Large intestine (tissue), 3 donors: ENCODE results near the gene KIAA1549. TPM values are rescaled to one million over a fixed set of nuclear protein-coding genes. Genes with fewer than 3 reads are reported as not detected.

Source experiments
- DNase-seq, 2 donors: peaks; one replicate each; pipeline versions ENCODE4 v3.0.0 to v3.0.0-alpha.2; 2013
- H3K27ac ChIP-seq: one replicate; pipeline ENCODE4 v1.5.1; 2013; ENCODE audit warnings: low read length
- H3K27me3 ChIP-seq: 2 replicates; pipeline ENCODE4 v1.6.1; 2013; ENCODE audit warnings: low read length; ENCODE audit not compliant: control insufficient read depth, insufficient read depth
- H3K36me3 ChIP-seq: 2 replicates; pipeline ENCODE4 v1.6.1; 2013; ENCODE audit warnings: low read length; ENCODE audit not compliant: control insufficient read depth, insufficient read depth
- H3K4me1 ChIP-seq: one replicate; pipeline ENCODE4 v1.6.1; 2013; ENCODE audit warnings: low read length; ENCODE audit not compliant: control insufficient read depth, insufficient read depth
- H3K4me3 ChIP-seq: one replicate; pipeline ENCODE4 v1.5.1; 2013; ENCODE audit warnings: low read length
- H3K9me3 ChIP-seq: one replicate; pipeline ENCODE4 v1.6.1; 2013; ENCODE audit warnings: mild to moderate bottlenecking, low read depth, low read length, moderate library complexity; ENCODE audit not compliant: control insufficient read depth
- WGBS: methylation state at CpG from one replicate; pipeline ENCODE4 v1.1.5; 2013; ENCODE audit warnings: low lambda C conversion rate; ENCODE audit not compliant: insufficient coverage; 5-methylcytosine and 5-hydroxymethylcytosine counted together
- polyA plus RNA-seq: library from polyadenylated mRNA; unstranded; fragments of 120-200 nt; gene quantifications from one replicate; pipeline ENCODE4 v1.2.1, GENCODE V29; 2013

KIAA1549 gene
- polyA plus RNA-seq, 1 donor = 3.9 TPM

- no peak overlapping the region for H3K27ac ChIP-seq
- no peaks in the 10 kb centered on the region for H3K36me3 ChIP-seq
- no peak overlapping the region for H3K4me3 ChIP-seq
- H3K27me3 ChIP-seq = no peaks in the 10 kb centered on the region
- H3K9me3 ChIP-seq = no peaks in the 10 kb centered on the region
- H3K4me1 ChIP-seq = no peaks in the 10 kb centered on the region
- WGBS = 73% methylated on average over 3 of the region's 6 CpGs
- no peak for DNase-seq
These were observed 22.7 kb downstream of the KIAA1549 start for GRCh38 chr7:138958391-138958956.

DNA sequence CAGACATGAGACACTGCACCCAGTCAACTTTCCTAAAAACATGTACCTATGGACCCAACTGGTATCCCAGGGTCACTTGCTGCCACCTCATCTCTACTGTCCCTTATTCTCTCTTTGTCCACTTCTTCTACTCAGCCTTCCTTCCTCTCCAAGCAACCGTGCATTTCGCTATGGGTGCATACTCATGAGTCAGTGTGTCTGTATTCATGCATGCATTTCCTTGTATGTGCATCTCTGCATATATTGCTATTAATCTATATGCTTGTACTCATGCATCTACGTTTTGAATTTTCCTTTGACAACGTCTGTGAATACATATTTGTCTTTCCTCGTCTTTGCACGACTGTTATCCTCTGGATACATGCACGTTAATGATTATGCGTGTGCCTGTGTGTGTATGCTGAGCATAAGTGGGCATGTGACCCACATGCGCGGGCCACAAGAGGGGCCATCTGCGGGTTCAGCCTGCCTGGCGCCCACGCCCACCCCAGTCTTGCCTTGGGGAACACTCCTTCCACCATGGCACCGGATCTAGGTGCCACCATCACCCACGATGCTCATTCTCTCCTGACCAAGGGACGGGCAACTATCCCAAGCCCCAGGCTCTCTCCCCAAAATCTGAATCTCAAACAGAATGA is 23.3 kb downstream of the KIAA1549 start:
- DNase-seq = no peak
- Histone ChIP-seq H3K27ac (no peak overlapping the region), H3K9me3 (no peaks in the 10 kb centered on the region), H3K4me3 (no peak overlapping the region), H3K27me3 (no peaks in the 10 kb centered on the region), H3K4me1 (no peaks in the 10 kb centered on the region), H3K36me3 (no peaks in the 10 kb centered on the region)
- 90% methylated on average over 4 of the region's 16 CpGs for WGBS

DNA sequence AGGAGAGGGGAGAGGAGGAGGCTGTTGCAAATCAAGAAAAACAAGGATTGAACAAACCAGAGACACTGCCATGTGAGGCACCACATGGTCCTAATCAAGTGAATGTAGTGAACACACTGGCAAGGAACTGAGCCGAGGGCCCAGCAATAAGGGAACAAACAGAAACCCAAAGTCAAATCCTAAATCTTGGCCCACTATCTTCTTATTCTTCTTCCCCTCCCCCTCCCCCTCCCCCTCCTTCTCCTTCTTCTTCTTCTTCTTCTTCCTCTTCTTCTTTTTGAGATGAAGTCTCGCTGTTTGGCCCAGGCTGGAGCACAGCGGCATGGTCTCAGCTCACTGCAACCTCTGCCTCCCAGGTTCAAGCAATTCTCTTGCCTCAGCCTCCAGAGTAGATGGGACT is 24.0 kb downstream of the KIAA1549 start:
- H3K36me3 ChIP-seq = no peaks in the 10 kb centered on the region
- H3K27me3 ChIP-seq = no peaks in the 10 kb centered on the region
- no peak overlapping the region for H3K4me3 ChIP-seq
- H3K27ac ChIP-seq = no peak overlapping the region
- no peak for DNase-seq
- no peaks in the 10 kb centered on the region for H3K9me3 ChIP-seq
- no CpG with 5 or more reads among the region's 3 CpGs for WGBS
- no peaks in the 10 kb centered on the region for H3K4me1 ChIP-seq

GRCh38 chr7:138954545-138955475 is 26.4 kb downstream of the KIAA1549 start:
- Histone ChIP-seq H3K9me3 (no peaks in the 10 kb centered on the region), H3K27ac (no peak overlapping the region), H3K36me3 (no peaks in the 10 kb centered on the region), H3K4me1 (no peaks in the 10 kb centered on the region), H3K27me3 (no peaks in the 10 kb centered on the region), H3K4me3 (no peak overlapping the region)
- 100% methylated on average over 1 of the region's 14 CpGs for WGBS
- no peak for DNase-seq

DNA sequence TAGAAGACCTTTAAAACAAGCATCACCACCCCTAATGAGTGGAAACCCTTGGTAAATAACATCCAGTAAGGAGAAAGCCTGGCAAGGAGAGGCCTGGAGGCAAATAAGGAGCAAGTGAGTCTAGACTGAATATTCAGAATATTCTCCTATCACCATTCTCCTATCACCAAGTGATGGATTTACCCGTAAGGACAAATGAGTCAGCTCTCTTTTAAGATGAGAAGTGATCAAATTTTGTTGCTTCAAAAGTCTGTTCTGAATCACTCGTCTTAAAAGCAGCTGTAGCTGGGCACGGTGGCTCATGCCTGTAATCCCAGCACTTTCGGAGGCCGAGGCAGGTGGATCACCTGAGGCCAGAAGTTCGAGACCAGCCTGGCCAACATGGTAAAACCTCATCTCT is 28.4 kb downstream of the KIAA1549 start:
- DNase-seq = no peak
- Histone ChIP-seq H3K4me3 (no peak overlapping the region), H3K27me3 (no peaks in the 10 kb centered on the region), H3K27ac (no peak overlapping the region), H3K4me1 (no peaks in the 10 kb centered on the region), H3K9me3 (no peaks in the 10 kb centered on the region), H3K36me3 (no peaks in the 10 kb centered on the region)
- WGBS = no CpG with 5 or more reads among the region's 6 CpGs

- Histone ChIP-seq H3K27ac (no peak overlapping the region), H3K27me3 (no peaks in the 10 kb centered on the region), H3K4me1 (no peaks in the 10 kb centered on the region), H3K4me3 (no peak overlapping the region), H3K9me3 (no peaks in the 10 kb centered on the region), H3K36me3 (no peaks in the 10 kb centered on the region)
- no peak for DNase-seq
- no CpG with 5 or more reads among the region's 9 CpGs for WGBS
These were observed 29.2 kb downstream of the KIAA1549 start for GRCh38 chr7:138951953-138952352.

DNA sequence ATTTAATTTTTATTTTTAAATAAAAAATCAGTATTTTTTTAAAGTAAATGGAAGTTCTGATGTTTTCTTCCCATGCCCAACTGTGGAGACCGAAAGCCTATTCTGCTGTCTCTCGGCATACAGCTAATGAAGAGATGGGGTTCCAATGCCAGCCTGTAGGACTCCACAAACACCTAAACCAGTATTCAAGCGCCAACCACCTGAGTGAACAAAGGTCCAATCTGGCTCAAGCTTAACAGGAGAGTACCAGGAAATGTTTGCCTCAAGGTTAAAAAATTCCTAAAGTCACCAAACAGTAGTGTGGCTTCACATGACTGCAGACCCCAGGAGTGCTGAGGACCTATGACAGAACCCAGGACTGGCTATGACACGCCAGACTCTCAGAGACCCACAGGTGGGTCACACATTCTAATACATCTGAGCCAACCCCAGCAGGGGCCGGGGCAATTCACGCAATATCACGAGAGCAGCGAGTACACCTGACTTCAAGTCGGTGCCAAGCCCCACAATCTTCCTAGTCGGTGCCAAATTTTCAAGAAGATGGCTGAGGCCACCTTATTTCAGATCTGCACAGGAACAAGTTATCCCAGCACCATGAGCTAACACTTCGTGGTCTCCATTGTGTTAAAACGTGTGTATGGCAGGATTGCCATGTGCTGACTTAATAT is 31.6 kb downstream of the KIAA1549 start:
- H3K9me3 ChIP-seq = no peaks in the 10 kb centered on the region
- DNase-seq = no peak
- no peaks in the 10 kb centered on the region for H3K36me3 ChIP-seq

GRCh38 chr7:138948403-138948802 is 32.8 kb downstream of the KIAA1549 start:
- no CpG with 5 or more reads among the region's 6 CpGs for WGBS
- Histone ChIP-seq H3K36me3 (no peaks in the 10 kb centered on the region), H3K4me3 (no peak overlapping the region), H3K27me3 (no peaks in the 10 kb centered on the region), H3K4me1 (no peaks in the 10 kb centered on the region), H3K9me3 (no peaks in the 10 kb centered on the region), H3K27ac (no peak overlapping the region)
- DNase-seq = no peak

More for the DNA sequence above, 31.6 kb downstream of the KIAA1549 start:
- H3K27ac ChIP-seq = no peak overlapping the region
- no peaks in the 10 kb centered on the region for H3K4me1 ChIP-seq
- no peak overlapping the region for H3K4me3 ChIP-seq
- H3K27me3 ChIP-seq = no peaks in the 10 kb centered on the region
- WGBS = 100% methylated on average over 1 of the region's 12 CpGs

GRCh38 chr7:138945821-138946220 is 35.4 kb downstream of the KIAA1549 start:
- Histone ChIP-seq H3K4me3 (no peak overlapping the region), H3K4me1 (no peaks in the 10 kb centered on the region), H3K9me3 (no peaks in the 10 kb centered on the region), H3K27ac (no peak overlapping the region), H3K27me3 (no peaks in the 10 kb centered on the region), H3K36me3 (no peaks in the 10 kb centered on the region)
- WGBS = 54% methylated on average over 2 of the region's 3 CpGs
- DNase-seq = no peak

- no CpG with 5 or more reads among the region's 3 CpGs for WGBS
These were observed 36.0 kb downstream of the KIAA1549 start for GRCh38 chr7:138945154-138945553.

More at GRCh38 chr7:138945154-138945553, 36.0 kb downstream of the KIAA1549 start:
- Histone ChIP-seq H3K9me3 (no peaks in the 10 kb centered on the region), H3K27ac (no peak overlapping the region), H3K4me1 (no peaks in the 10 kb centered on the region), H3K4me3 (no peak overlapping the region), H3K36me3 (no peaks in the 10 kb centered on the region), H3K27me3 (no peaks in the 10 kb centered on the region)
- no peak for DNase-seq
